A673 (cell line): ENCODE data around the gene HSPB6. TPM values are rescaled to one million over a fixed set of nuclear protein-coding genes. Genes with fewer than 3 reads are reported as not detected.
A peak's percentile ranks its signal among the peaks of the same experiment; 100 is the strongest.

Source experiments
- BruUV-seq: library from RNA; stranded (reverse); fragments of 400-500 nt; replicated peaks from 2 replicates; lab custom pipeline; 2021; lab: Mats Ljungman, UMichigan
- CTCF ChIA-PET: fragments of 300-600 bp; sonication (Branson Sonifier 250); formaldehyde crosslinking; loops from one replicate; lab custom pipeline; 2022; ENCODE audit warnings: antibody characterized with exemption; lab: Charles Lee
- POLR2A ChIA-PET: fragments of 300-600 bp; sonication (Branson Sonifier 250); formaldehyde crosslinking; loops from one replicate; lab custom pipeline; 2022; ENCODE audit warnings: antibody characterized with exemption; ENCODE audit not compliant: low non-redundant PET; lab: Charles Lee
- DNase-seq: peaks from one replicate; pipeline ENCODE4 v3.0.0-alpha.2; 2015; ENCODE audit warnings: low spot score
- H3K27ac ChIP-seq: fragments of 200-600 bp; sonication (generic); 2 replicates; pipeline ENCODE4 v1.5.1; 2016; ENCODE audit warnings: mixed run types, low read depth, mild to moderate bottlenecking, mixed read lengths, antibody characterized with exemption, low read length; ENCODE audit not compliant: poor library complexity, severe bottlenecking
- H3K27me3 ChIP-seq: fragments of 200-600 bp; sonication (generic); replicated peaks from 2 replicates; pipeline ENCODE4 v1.6.1; 2017; ENCODE audit warnings: mixed run types, low read depth, mild to moderate bottlenecking, mixed read lengths, antibody characterized with exemption, low read length; ENCODE audit not compliant: insufficient read depth, poor library complexity
- H3K36me3 ChIP-seq: fragments of 200-600 bp; sonication (generic); 2 replicates; pipeline ENCODE4 v1.6.1; 2016; ENCODE audit warnings: mixed run types, mild to moderate bottlenecking, mixed read lengths, antibody characterized with exemption, low read length; ENCODE audit not compliant: insufficient read depth, poor library complexity, severe bottlenecking
- H3K4me1 ChIP-seq: fragments of 200-600 bp; sonication (generic); 2 replicates; pipeline ENCODE4 v1.6.1; 2017; ENCODE audit warnings: mixed run types, mild to moderate bottlenecking, mixed read lengths, antibody characterized with exemption, low read length; ENCODE audit not compliant: insufficient read depth, poor library complexity, severe bottlenecking
- H3K4me3 ChIP-seq: fragments of 200-600 bp; sonication (generic); 2 replicates; pipeline ENCODE4 v1.5.1; 2016; ENCODE audit warnings: low read depth, mixed run types, mild to moderate bottlenecking, mixed read lengths, low read length; ENCODE audit not compliant: poor library complexity, severe bottlenecking
- H3K9me3 ChIP-seq: fragments of 200-600 bp; sonication (generic); 2 replicates; pipeline ENCODE4 v1.6.1; 2016; ENCODE audit warnings: mixed run types, low read depth, mild to moderate bottlenecking, mixed read lengths, antibody characterized with exemption, low read length; ENCODE audit not compliant: poor library complexity, severe bottlenecking
- EZH2 ChIP-seq: fragments of 200-600 bp; sonication (generic); IDR thresholded peaks from 2 replicates; pipeline ENCODE4 v1.6.1; 2017; ENCODE audit warnings: borderline replicate concordance, low read depth, mild to moderate bottlenecking, mixed read lengths, antibody characterized with exemption, low read length; ENCODE audit not compliant: poor library complexity, severe bottlenecking
- intact Hi-C: fragments of 100-400 bp; cut with micrococcal nuclease; formaldehyde crosslinking; loops from one replicate; pipeline ENCODE4 v1.10.0; 2022; ENCODE audit not compliant: unreplicated experiment
- total RNA-seq: library from RNA; stranded (reverse); gene quantifications from 2 replicates; pipeline ENCODE4 v1.2.3, GENCODE V29; 2021
- TF ChIP-seq, protein P1 (sequence below): fragments of 300-800, 200-600 bp; sonication (generic); conservative IDR thresholded peaks from 2 replicates; pipeline ENCODE4 v1.5.1; 2017; ENCODE audit warnings: low read depth, mild to moderate bottlenecking, antibody characterized with exemption, low read length, moderate library complexity, mixed read lengths

Gene HSPB6
- total RNA-seq, 1 experiment from 2014 or later: not detected

GRCh38 chr19:35777961-35778360, 21.1 kb upstream of the HSPB6 start:
- no TSS peak for BruUV-seq
- CTCF ChIA-PET: interaction anchor here (0.6 kb wide), 1 partner anchor 444 kb away, joined by 5 read pairs; no protein-coding TSS in a partner anchor
- no peak for DNase-seq
- no peaks in the 10 kb centered on the region for H3K9me3 ChIP-seq
- no peaks in the 10 kb centered on the region for H3K27me3 ChIP-seq
- H3K4me3 ChIP-seq: no peak overlapping the region
- intact Hi-C loops: no loop called here
- TF ChIP-seq, protein P1, sequence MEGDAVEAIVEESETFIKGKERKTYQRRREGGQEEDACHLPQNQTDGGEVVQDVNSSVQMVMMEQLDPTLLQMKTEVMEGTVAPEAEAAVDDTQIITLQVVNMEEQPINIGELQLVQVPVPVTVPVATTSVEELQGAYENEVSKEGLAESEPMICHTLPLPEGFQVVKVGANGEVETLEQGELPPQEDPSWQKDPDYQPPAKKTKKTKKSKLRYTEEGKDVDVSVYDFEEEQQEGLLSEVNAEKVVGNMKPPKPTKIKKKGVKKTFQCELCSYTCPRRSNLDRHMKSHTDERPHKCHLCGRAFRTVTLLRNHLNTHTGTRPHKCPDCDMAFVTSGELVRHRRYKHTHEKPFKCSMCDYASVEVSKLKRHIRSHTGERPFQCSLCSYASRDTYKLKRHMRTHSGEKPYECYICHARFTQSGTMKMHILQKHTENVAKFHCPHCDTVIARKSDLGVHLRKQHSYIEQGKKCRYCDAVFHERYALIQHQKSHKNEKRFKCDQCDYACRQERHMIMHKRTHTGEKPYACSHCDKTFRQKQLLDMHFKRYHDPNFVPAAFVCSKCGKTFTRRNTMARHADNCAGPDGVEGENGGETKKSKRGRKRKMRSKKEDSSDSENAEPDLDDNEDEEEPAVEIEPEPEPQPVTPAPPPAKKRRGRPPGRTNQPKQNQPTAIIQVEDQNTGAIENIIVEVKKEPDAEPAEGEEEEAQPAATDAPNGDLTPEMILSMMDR: no peak
- no peak for TF ChIP-seq EZH2
- POLR2A ChIA-PET: no interaction called here
- H3K27ac ChIP-seq: no peak overlapping the region
- H3K4me1 ChIP-seq: peaks cover 13% of the 10 kb centered on the region
- peaks cover 28% of the 10 kb centered on the region for H3K36me3 ChIP-seq

- POLR2A ChIA-PET: no interaction called here
Measured at GRCh38 chr19:35777086-35777841, 20.4 kb upstream of the HSPB6 start.

DNA sequence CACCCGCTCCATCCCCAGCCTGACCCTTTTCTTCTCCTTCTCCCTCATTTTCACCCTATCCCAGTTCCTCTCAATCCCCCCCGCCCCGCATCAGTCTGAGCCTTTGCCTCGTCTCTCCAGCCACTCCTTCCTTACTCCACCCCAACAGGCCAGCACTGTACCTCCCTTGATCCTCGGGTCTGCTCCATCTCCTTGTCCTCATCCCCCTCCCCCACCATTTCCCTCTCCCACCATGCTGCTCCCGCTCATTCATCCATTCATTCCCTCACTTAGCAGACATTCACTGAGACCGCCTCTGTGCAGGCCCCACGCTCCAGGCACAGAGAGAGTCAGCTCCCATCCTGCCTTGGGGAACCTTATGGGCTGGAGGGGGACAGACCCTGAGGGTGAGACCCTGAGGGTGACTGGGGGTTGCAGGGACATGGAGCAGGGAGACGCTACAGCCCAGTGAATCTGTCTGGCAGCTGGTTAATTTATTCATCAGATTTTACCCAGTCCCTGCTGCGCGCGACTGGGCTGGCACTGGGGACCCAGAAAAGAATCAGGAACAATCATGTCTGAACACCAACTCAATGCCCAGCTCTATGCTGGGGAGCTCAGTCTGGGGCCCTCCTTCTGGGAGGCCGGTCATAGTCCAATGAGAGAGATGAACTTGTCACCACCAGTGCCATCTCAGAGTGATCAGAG, 19.4 kb upstream of the HSPB6 start:
- DNase-seq: no peak
- Histone ChIP-seq H3K4me3 (peak overlapping the region; percentile 81), H3K27me3 (no peaks in the 10 kb centered on the region), H3K27ac (peak overlapping the region; percentile 37), H3K9me3 (no peaks in the 10 kb centered on the region), H3K36me3 (peaks cover 19% of the 10 kb centered on the region), H3K4me1 (peaks cover 13% of the 10 kb centered on the region)
- ChIA-PET CTCF (no interaction called here), POLR2A (no interaction called here)
- intact Hi-C loops: no loop called here
- BruUV-seq: no TSS peak
- no peak for TF ChIP-seq EZH2
- TF ChIP-seq, protein P1: no peak

More at GRCh38 chr19:35777086-35777841, 20.4 kb upstream of the HSPB6 start:
- no peak for DNase-seq
- no peak for TF ChIP-seq EZH2
- TF ChIP-seq, protein P1: no peak
- no TSS peak for BruUV-seq
- Histone ChIP-seq H3K27ac (no peak overlapping the region), H3K4me1 (peaks cover 13% of the 10 kb centered on the region), H3K4me3 (no peak overlapping the region), H3K36me3 (peaks cover 22% of the 10 kb centered on the region), H3K27me3 (no peaks in the 10 kb centered on the region), H3K9me3 (no peaks in the 10 kb centered on the region)
- intact Hi-C loops: no loop called here
- CTCF ChIA-PET: no interaction called here
